Neural cell (in vitro differentiated cells): ENCODE data around the gene IKZF2.

Source experiments
- EP300 ChIP-seq: fragments of 450-650 bp; conservative IDR thresholded peaks from 2 replicates; pipeline ENCODE4 v1.6.1; 2014; ENCODE audit warnings: antibody characterized with exemption, mild to moderate bottlenecking, moderate library complexity; ENCODE audit not compliant: poor library complexity, severe bottlenecking
- POLR2AphosphoS5 ChIP-seq: IDR thresholded peaks from 2 replicates; pipeline ENCODE4 v1.6.1; 2012
- SMC3 ChIP-seq: fragments of 450-650 bp; conservative IDR thresholded peaks from 2 replicates; pipeline ENCODE4 v1.6.1; 2014; ENCODE audit warnings: antibody characterized with exemption, mild to moderate bottlenecking, moderate library complexity; ENCODE audit not compliant: poor library complexity
- TF ChIP-seq, protein P1 (sequence below): fragments of 450-650 bp; IDR thresholded peaks from 2 replicates; pipeline ENCODE4 v1.5.1; 2014; ENCODE audit warnings: antibody characterized with exemption, mild to moderate bottlenecking, moderate library complexity; ENCODE audit not compliant: poor library complexity, severe bottlenecking
- TF ChIP-seq, protein P2 (sequence below): IDR thresholded peaks from 2 replicates; pipeline ENCODE4 v1.6.1; 2012; ENCODE audit warnings: borderline replicate concordance

DNA sequence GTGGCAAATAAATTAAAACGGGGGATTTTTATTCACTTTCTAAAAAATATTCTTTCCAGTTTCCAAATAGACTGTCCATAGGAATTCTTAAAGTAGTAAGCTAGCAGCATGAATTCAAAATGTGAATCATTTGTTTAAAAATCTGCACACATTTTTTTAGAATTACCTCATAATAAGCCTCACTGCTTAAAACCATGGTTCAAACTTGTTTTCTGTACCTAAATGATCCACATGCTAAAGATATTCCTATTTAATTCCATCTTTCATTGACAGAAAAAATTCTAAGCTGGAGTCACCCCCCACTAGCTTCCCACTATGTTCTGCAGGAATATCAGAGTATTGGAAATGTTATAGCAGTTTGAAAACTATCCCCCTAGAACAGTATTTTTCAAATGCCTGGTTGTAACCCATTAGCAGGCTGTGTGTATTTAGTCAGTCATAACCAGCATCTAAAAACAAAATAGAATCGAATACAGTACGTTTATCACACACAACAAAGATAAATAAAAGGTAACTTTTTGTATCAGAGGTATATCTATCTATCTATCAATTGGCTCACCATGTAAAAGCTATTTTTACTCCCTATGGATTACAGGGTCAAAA, 11.2 kb upstream of the IKZF2 start:
- TF ChIP-seq EP300 = no peak
- TF ChIP-seq, protein P1, sequence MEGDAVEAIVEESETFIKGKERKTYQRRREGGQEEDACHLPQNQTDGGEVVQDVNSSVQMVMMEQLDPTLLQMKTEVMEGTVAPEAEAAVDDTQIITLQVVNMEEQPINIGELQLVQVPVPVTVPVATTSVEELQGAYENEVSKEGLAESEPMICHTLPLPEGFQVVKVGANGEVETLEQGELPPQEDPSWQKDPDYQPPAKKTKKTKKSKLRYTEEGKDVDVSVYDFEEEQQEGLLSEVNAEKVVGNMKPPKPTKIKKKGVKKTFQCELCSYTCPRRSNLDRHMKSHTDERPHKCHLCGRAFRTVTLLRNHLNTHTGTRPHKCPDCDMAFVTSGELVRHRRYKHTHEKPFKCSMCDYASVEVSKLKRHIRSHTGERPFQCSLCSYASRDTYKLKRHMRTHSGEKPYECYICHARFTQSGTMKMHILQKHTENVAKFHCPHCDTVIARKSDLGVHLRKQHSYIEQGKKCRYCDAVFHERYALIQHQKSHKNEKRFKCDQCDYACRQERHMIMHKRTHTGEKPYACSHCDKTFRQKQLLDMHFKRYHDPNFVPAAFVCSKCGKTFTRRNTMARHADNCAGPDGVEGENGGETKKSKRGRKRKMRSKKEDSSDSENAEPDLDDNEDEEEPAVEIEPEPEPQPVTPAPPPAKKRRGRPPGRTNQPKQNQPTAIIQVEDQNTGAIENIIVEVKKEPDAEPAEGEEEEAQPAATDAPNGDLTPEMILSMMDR = no peak
- TF ChIP-seq, protein P2, sequence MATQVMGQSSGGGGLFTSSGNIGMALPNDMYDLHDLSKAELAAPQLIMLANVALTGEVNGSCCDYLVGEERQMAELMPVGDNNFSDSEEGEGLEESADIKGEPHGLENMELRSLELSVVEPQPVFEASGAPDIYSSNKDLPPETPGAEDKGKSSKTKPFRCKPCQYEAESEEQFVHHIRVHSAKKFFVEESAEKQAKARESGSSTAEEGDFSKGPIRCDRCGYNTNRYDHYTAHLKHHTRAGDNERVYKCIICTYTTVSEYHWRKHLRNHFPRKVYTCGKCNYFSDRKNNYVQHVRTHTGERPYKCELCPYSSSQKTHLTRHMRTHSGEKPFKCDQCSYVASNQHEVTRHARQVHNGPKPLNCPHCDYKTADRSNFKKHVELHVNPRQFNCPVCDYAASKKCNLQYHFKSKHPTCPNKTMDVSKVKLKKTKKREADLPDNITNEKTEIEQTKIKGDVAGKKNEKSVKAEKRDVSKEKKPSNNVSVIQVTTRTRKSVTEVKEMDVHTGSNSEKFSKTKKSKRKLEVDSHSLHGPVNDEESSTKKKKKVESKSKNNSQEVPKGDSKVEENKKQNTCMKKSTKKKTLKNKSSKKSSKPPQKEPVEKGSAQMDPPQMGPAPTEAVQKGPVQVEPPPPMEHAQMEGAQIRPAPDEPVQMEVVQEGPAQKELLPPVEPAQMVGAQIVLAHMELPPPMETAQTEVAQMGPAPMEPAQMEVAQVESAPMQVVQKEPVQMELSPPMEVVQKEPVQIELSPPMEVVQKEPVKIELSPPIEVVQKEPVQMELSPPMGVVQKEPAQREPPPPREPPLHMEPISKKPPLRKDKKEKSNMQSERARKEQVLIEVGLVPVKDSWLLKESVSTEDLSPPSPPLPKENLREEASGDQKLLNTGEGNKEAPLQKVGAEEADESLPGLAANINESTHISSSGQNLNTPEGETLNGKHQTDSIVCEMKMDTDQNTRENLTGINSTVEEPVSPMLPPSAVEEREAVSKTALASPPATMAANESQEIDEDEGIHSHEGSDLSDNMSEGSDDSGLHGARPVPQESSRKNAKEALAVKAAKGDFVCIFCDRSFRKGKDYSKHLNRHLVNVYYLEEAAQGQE = no peak
- no peak for TF ChIP-seq POLR2AphosphoS5
- TF ChIP-seq SMC3 = no peak
